Central memory CD8-positive, alpha-beta T cell (primary cell): ENCODE data around the gene DPYSL4.

Experiments
- ATAC-seq: fragments of 150-1000 bp; cut with Tn5 transposase; replicated peaks from 2 replicates; pipeline ENCODE4 v1.10.0; 2022; ENCODE audit warnings: mild to moderate bottlenecking, moderate FRiP score, moderate number of reproducible peaks; ENCODE audit not compliant: poor library complexity, severe bottlenecking; ENCODE audit errors: extremely low read depth
- DNase-seq, 2 donors: peaks; one replicate each; pipeline ENCODE4 v3.0.0; 2021; ENCODE audit warnings: low spot score in 2 of 2
- H3K27ac Mint-ChIP-seq: one replicate; pipeline ENCODE4 v1.8.0; 2022; ENCODE audit warnings: low read depth, mild to moderate bottlenecking, moderate library complexity, mixed read lengths
- H3K27me3 Mint-ChIP-seq: one replicate; pipeline ENCODE4 v1.8.0; 2022; ENCODE audit warnings: mixed read lengths
- H3K36me3 Mint-ChIP-seq: one replicate; pipeline ENCODE4 v1.8.0; 2022; ENCODE audit warnings: mild to moderate bottlenecking, moderate library complexity, mixed read lengths; ENCODE audit not compliant: insufficient read depth
- H3K4me1 Mint-ChIP-seq: one replicate; pipeline ENCODE4 v1.8.0; 2022; ENCODE audit warnings: mixed read lengths
- H3K4me3 Mint-ChIP-seq: one replicate; pipeline ENCODE4 v1.8.0; 2022; ENCODE audit warnings: mild to moderate bottlenecking, moderate library complexity, mixed read lengths
- H3K9me3 Mint-ChIP-seq: one replicate; pipeline ENCODE4 v1.8.0; 2022; ENCODE audit warnings: mixed read lengths

The DPYSL4 gene

GRCh38 chr10:132240581-132240980 is 53.8 kb downstream of the DPYSL4 start:
- H3K9me3 Mint-ChIP-seq: no peaks in the 10 kb centered on the region
- no peak for ATAC-seq
- no peak overlapping the region for H3K27ac Mint-ChIP-seq

GRCh38 chr10:132241086-132241485 is 54.3 kb downstream of the DPYSL4 start:
- Mint-ChIP-seq H3K27ac (no peak overlapping the region), H3K36me3 (no peaks in the 10 kb centered on the region), H3K27me3 (no peaks in the 10 kb centered on the region), H3K4me1 (peaks cover 6% of the 10 kb centered on the region), H3K9me3 (no peaks in the 10 kb centered on the region), H3K4me3 (no peak overlapping the region)
- ATAC-seq (no peak), DNase-seq (no peak)

More at GRCh38 chr10:132240581-132240980, 53.8 kb downstream of the DPYSL4 start:
- Mint-ChIP-seq H3K36me3 (no peaks in the 10 kb centered on the region), H3K4me3 (no peak overlapping the region), H3K4me1 (peaks cover 6% of the 10 kb centered on the region), H3K27me3 (no peaks in the 10 kb centered on the region)
- no peak for DNase-seq

DNA sequence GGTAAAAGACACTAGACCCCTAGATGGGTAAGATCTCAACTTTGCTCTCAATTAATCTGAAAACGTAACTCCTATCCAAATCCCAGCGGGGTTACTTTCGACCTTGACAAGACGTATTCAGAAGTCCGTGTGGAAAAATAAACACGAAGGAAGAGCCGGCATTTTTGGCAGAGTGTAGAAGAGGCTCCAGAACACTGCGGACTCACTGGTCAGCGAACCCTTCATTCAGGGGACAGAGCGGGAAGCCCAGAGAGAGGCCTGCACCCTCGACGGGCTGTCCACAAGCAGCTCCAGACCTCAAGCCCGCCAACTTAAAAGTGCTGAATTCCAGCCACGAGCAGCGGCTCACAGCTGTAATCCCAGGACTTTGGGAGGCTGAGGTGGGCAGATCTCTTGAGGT is 54.7 kb downstream of the DPYSL4 start:
- Mint-ChIP-seq H3K27ac (no peak overlapping the region), H3K4me3 (no peak overlapping the region), H3K9me3 (no peaks in the 10 kb centered on the region), H3K27me3 (no peaks in the 10 kb centered on the region), H3K36me3 (no peaks in the 10 kb centered on the region), H3K4me1 (peaks cover 6% of the 10 kb centered on the region)
- ATAC-seq (no peak), DNase-seq (no peak)

GRCh38 chr10:132242103-132242840 is 55.5 kb downstream of the DPYSL4 start:
- Mint-ChIP-seq H3K4me1 (peaks cover 6% of the 10 kb centered on the region), H3K4me3 (no peak overlapping the region), H3K36me3 (no peaks in the 10 kb centered on the region), H3K27ac (no peak overlapping the region), H3K9me3 (no peaks in the 10 kb centered on the region), H3K27me3 (no peaks in the 10 kb centered on the region)
- DNase-seq (no peak), ATAC-seq (no peak)

GRCh38 chr10:132243141-132243540 is 56.4 kb downstream of the DPYSL4 start:
- Mint-ChIP-seq H3K4me1 (peaks cover 4% of the 10 kb centered on the region), H3K27ac (no peak overlapping the region), H3K36me3 (no peaks in the 10 kb centered on the region), H3K4me3 (no peak overlapping the region), H3K27me3 (no peaks in the 10 kb centered on the region), H3K9me3 (no peaks in the 10 kb centered on the region)
- ATAC-seq (no peak), DNase-seq (no peak)

DNA sequence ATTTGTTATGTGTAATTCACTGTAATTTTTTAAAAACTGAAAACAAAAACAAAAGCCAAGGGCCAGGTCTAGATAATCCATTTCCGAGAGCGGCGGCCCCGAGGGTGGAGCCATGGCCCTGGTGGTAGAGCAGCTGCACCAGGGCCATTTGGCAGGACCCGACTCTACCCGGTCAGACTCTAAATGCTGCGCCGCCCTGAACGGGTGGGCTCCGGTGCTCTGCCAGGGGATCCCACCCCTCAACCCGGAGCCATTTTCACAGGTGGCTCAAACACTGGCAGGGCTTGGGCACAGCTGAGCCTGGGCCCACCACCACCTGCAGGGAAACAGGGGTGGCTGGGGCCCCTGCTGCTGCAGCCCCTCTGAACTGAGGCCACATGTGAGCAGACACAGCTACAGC is 56.9 kb downstream of the DPYSL4 start:
- Mint-ChIP-seq H3K4me3 (no peak overlapping the region), H3K36me3 (no peaks in the 10 kb centered on the region), H3K4me1 (no peaks in the 10 kb centered on the region), H3K27me3 (no peaks in the 10 kb centered on the region), H3K27ac (no peak overlapping the region), H3K9me3 (no peaks in the 10 kb centered on the region)
- DNase-seq (no peak), ATAC-seq (no peak)

DNA sequence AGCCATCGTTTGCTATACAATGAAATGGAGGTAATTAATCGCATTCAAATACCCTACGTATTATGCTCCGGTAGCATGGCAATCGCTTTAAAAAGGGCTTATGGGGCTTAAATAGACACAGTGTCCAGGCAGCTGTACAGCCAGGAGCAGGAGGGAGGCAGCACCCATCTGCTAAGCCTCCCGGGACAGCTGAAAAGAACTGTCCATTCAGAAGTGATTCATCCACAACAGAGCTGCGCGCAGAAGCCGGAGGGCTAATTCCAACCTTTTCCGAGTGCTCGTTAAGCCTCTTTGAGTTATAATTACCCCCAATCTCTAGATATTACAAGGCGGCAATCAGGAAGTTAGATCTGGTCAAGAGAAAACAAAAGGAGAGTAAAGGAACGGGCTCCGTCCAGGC is 58.3 kb downstream of the DPYSL4 start:
- Mint-ChIP-seq H3K27me3 (no peaks in the 10 kb centered on the region), H3K4me1 (no peaks in the 10 kb centered on the region), H3K9me3 (no peaks in the 10 kb centered on the region), H3K27ac (no peak overlapping the region), H3K4me3 (no peak overlapping the region), H3K36me3 (peaks cover 1% of the 10 kb centered on the region)
- ATAC-seq: no peak
- no peak for DNase-seq

DNA sequence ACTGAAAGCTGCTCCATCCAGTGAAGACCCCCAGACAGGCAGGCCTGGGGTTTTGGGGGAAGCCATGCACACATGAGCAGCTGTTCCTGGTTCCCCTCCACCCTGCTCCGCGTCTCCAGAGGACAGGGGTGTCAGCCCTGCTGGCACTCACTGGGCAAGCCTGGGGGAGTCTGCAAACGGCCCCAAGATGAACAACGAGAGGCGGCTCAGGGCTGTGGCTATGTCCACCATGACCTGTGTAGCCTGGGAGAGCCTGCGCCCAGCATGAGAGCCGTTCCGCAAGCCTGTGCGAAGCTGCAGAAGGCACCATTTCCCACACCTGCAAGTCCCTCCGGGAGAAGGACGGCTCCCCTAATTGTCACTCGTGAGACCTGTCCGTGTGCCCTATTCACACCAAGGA is 59.5 kb downstream of the DPYSL4 start:
- Mint-ChIP-seq H3K36me3 (peaks cover 1% of the 10 kb centered on the region), H3K27ac (no peak overlapping the region), H3K9me3 (no peaks in the 10 kb centered on the region), H3K4me1 (no peaks in the 10 kb centered on the region), H3K4me3 (no peak overlapping the region), H3K27me3 (no peaks in the 10 kb centered on the region)
- ATAC-seq (no peak), DNase-seq (no peak)

GRCh38 chr10:132247943-132248342 is 61.2 kb downstream of the DPYSL4 start:
- no peak for ATAC-seq
- no peak overlapping the region for H3K4me3 Mint-ChIP-seq
- no peak overlapping the region for H3K27ac Mint-ChIP-seq

GRCh38 chr10:132248455-132249225 is 61.9 kb downstream of the DPYSL4 start:
- peaks cover 5% of the 10 kb centered on the region for H3K4me1 Mint-ChIP-seq
- H3K36me3 Mint-ChIP-seq: peaks cover 1% of the 10 kb centered on the region
- DNase-seq (peak in 1 of 2 donors; percentile 29), ATAC-seq (peak; percentile 38)
- no peak overlapping the region for H3K27ac Mint-ChIP-seq
- H3K4me3 Mint-ChIP-seq: peak overlapping the region; percentile 61
- H3K9me3 Mint-ChIP-seq: no peaks in the 10 kb centered on the region
- H3K27me3 Mint-ChIP-seq: no peaks in the 10 kb centered on the region

More at GRCh38 chr10:132247943-132248342, 61.2 kb downstream of the DPYSL4 start:
- Mint-ChIP-seq H3K9me3 (no peaks in the 10 kb centered on the region), H3K36me3 (peaks cover 1% of the 10 kb centered on the region), H3K4me1 (peaks cover 3% of the 10 kb centered on the region), H3K27me3 (no peaks in the 10 kb centered on the region)
- no peak for DNase-seq

DNA sequence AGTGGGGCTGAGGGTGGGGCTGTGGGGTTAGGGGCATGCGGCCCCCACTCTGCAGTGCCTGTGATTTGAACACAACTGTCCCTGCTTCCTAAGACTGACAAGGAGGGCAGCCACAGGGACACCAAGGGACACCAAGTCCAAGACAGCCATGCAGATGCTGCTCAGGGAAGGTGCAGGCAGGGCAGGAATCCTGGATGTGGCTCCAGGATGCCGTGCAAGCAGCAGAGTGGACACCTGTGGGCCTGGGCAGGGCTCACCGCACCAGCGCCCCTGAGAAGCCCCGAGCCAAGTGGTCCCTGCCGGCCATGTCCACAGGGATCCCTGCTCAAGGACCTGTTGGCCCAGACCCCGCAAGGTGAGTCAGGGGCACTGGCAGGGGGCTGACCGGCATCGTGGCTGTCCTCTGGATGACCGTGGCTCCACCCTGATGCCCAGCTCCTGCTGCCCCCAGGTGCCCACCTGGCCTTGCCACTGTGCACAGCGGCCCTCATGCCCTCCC is 62.5 kb downstream of the DPYSL4 start:
- no peak for DNase-seq
- no peak for ATAC-seq
- H3K4me3 Mint-ChIP-seq: peak overlapping the region; percentile 61
- H3K27me3 Mint-ChIP-seq: no peaks in the 10 kb centered on the region
- peaks cover 5% of the 10 kb centered on the region for H3K4me1 Mint-ChIP-seq
- no peaks in the 10 kb centered on the region for H3K9me3 Mint-ChIP-seq
- no peak overlapping the region for H3K27ac Mint-ChIP-seq
- peaks cover 1% of the 10 kb centered on the region for H3K36me3 Mint-ChIP-seq

- no peak overlapping the region for H3K4me3 Mint-ChIP-seq
Observed at GRCh38 chr10:132249824-132250375, 63.2 kb downstream of the DPYSL4 start.

More at GRCh38 chr10:132249824-132250375, 63.2 kb downstream of the DPYSL4 start:
- Mint-ChIP-seq H3K27me3 (no peaks in the 10 kb centered on the region), H3K27ac (no peak overlapping the region), H3K9me3 (no peaks in the 10 kb centered on the region), H3K36me3 (peaks cover 1% of the 10 kb centered on the region), H3K4me1 (peaks cover 5% of the 10 kb centered on the region)
- no peak for DNase-seq
- no peak for ATAC-seq
